ENCODE results near the gene E2F4.

E2F4 gene

GRCh38 chr16:67191411-67191994 is 452 bp upstream of the E2F4 start:
- DNase-seq = no peak
- Histone ChIP-seq H3K9me3 (ENCODE audit: control insufficient read depth, low read length) (no peaks in the 10 kb centered on the region), H3K4me3 (ENCODE audit: insufficient read depth, low read depth, low read length, poor library complexity, severe bottlenecking) (peak overlapping the region; percentile 73), H3K27me3 (replicated peaks; ENCODE audit: control insufficient read depth, insufficient read depth, low read length, poor library complexity, severe bottlenecking) (no peaks in the 10 kb centered on the region), H3K27ac (ENCODE audit: insufficient read depth, low read length, poor library complexity, severe bottlenecking) (peak overlapping the region; percentile 85), H3K4me1 (ENCODE audit: control insufficient read depth, insufficient read depth, low read length, poor library complexity, severe bottlenecking) (peaks cover 26% of the 10 kb centered on the region), H3K36me3 (ENCODE audit: control insufficient read depth, insufficient read depth, low read length) (peaks cover 23% of the 10 kb centered on the region)

DNA sequence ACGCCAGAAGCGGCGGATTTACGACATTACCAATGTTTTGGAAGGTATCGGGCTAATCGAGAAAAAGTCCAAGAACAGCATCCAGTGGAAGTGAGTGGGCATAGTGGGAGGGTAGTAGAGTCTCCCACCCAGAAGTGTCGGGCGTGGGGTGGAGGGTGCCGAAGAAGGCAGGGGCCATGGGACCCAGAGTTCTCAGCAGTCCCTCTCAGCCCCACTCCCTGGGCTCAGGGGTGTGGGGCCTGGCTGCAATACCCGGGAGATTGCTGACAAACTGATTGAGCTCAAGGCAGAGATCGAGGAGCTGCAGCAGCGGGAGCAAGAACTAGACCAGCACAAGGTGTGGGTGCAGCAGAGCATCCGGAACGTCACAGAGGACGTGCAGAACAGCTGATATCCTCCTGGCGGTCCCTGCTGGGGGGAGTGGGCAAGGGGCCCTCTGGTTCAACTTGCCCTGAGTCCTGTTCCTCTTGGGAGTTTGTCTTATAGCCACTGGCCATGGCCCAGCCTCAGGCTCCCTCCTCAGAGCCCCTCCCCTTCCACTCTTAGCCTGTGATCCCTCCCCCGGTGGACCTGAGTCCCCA is 916 bp downstream of the E2F4 start:
- no peaks in the 10 kb centered on the region for H3K9me3 ChIP-seq (ENCODE audit: control insufficient read depth, low read length)

GRCh38 chr16:67193536-67193935 is 1.6 kb downstream of the E2F4 start:
- Histone ChIP-seq H3K27me3 (replicated peaks; ENCODE audit: control insufficient read depth, insufficient read depth, low read length, poor library complexity, severe bottlenecking) (no peaks in the 10 kb centered on the region), H3K36me3 (ENCODE audit: control insufficient read depth, insufficient read depth, low read length) (peaks cover 42% of the 10 kb centered on the region), H3K9me3 (ENCODE audit: control insufficient read depth, low read length) (no peaks in the 10 kb centered on the region), H3K4me1 (ENCODE audit: control insufficient read depth, insufficient read depth, low read length, poor library complexity, severe bottlenecking) (peaks cover 26% of the 10 kb centered on the region), H3K4me3 (ENCODE audit: insufficient read depth, low read depth, low read length, poor library complexity, severe bottlenecking) (peak overlapping the region; percentile 73), H3K27ac (ENCODE audit: insufficient read depth, low read length, poor library complexity, severe bottlenecking) (peak overlapping the region; percentile 85)
- no peak for DNase-seq

More for the DNA sequence above, 916 bp downstream of the E2F4 start:
- H3K27ac ChIP-seq (ENCODE audit: insufficient read depth, low read length, poor library complexity, severe bottlenecking) = peak overlapping the region; percentile 85
- H3K4me1 ChIP-seq (ENCODE audit: control insufficient read depth, insufficient read depth, low read length, poor library complexity, severe bottlenecking) = peaks cover 26% of the 10 kb centered on the region
- peaks cover 37% of the 10 kb centered on the region for H3K36me3 ChIP-seq (ENCODE audit: control insufficient read depth, insufficient read depth, low read length)
- peak overlapping the region; percentile 73 for H3K4me3 ChIP-seq (ENCODE audit: insufficient read depth, low read depth, low read length, poor library complexity, severe bottlenecking)
- H3K27me3 ChIP-seq (replicated peaks; ENCODE audit: control insufficient read depth, insufficient read depth, low read length, poor library complexity, severe bottlenecking) = no peaks in the 10 kb centered on the region
- DNase-seq = no peak

- H3K27me3 ChIP-seq (replicated peaks; ENCODE audit: control insufficient read depth, insufficient read depth, low read length, poor library complexity, severe bottlenecking) = no peaks in the 10 kb centered on the region
- H3K36me3 ChIP-seq (ENCODE audit: control insufficient read depth, insufficient read depth, low read length) = peaks cover 42% of the 10 kb centered on the region
- H3K4me3 ChIP-seq (ENCODE audit: insufficient read depth, low read depth, low read length, poor library complexity, severe bottlenecking) = no peak overlapping the region
- H3K9me3 ChIP-seq (ENCODE audit: control insufficient read depth, low read length) = no peaks in the 10 kb centered on the region
- peaks cover 26% of the 10 kb centered on the region for H3K4me1 ChIP-seq (ENCODE audit: control insufficient read depth, insufficient read depth, low read length, poor library complexity, severe bottlenecking)
- peak overlapping the region; percentile 15 for H3K27ac ChIP-seq (ENCODE audit: insufficient read depth, low read length, poor library complexity, severe bottlenecking)
- DNase-seq = no peak
These were observed 2.3 kb downstream of the E2F4 start for GRCh38 chr16:67194260-67194659.

- DNase-seq = no peak
- Histone ChIP-seq H3K4me1 (ENCODE audit: control insufficient read depth, insufficient read depth, low read length, poor library complexity, severe bottlenecking) (peaks cover 26% of the 10 kb centered on the region), H3K4me3 (ENCODE audit: insufficient read depth, low read depth, low read length, poor library complexity, severe bottlenecking) (no peak overlapping the region), H3K36me3 (ENCODE audit: control insufficient read depth, insufficient read depth, low read length) (peaks cover 42% of the 10 kb centered on the region), H3K9me3 (ENCODE audit: control insufficient read depth, low read length) (no peaks in the 10 kb centered on the region), H3K27ac (ENCODE audit: insufficient read depth, low read length, poor library complexity, severe bottlenecking) (peak overlapping the region; percentile 7), H3K27me3 (replicated peaks; ENCODE audit: control insufficient read depth, insufficient read depth, low read length, poor library complexity, severe bottlenecking) (no peaks in the 10 kb centered on the region)
These were observed 3.7 kb downstream of the E2F4 start for GRCh38 chr16:67195676-67196075.

DNA sequence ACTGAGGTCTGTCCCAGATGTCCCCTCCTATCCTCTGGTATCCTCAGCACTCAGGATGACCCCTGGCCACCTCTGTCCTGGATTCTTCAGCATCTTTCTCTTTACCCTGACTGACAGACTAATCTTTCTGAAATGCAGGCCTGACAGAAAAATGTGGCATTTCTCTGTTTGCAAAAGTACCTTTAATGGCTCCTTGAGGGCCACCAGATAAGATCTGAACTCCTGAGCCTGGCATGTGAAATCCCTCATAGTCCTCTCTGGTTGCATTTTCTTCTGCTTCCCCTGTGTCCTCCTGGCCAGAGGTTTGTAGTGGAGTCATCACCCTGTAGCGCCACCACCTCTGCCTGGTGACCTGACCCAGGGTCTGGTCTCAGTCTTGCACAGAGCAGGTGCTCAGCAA is 4.9 kb downstream of the E2F4 start:
- DNase-seq = no peak
- Histone ChIP-seq H3K4me3 (ENCODE audit: insufficient read depth, low read depth, low read length, poor library complexity, severe bottlenecking) (no peak overlapping the region), H3K36me3 (ENCODE audit: control insufficient read depth, insufficient read depth, low read length) (peaks cover 44% of the 10 kb centered on the region), H3K9me3 (ENCODE audit: control insufficient read depth, low read length) (no peaks in the 10 kb centered on the region), H3K27ac (ENCODE audit: insufficient read depth, low read length, poor library complexity, severe bottlenecking) (peak overlapping the region; percentile 7), H3K27me3 (replicated peaks; ENCODE audit: control insufficient read depth, insufficient read depth, low read length, poor library complexity, severe bottlenecking) (no peaks in the 10 kb centered on the region), H3K4me1 (ENCODE audit: control insufficient read depth, insufficient read depth, low read length, poor library complexity, severe bottlenecking) (peaks cover 20% of the 10 kb centered on the region)

GRCh38 chr16:67197704-67198103 is 5.7 kb downstream of the E2F4 start:
- Histone ChIP-seq H3K27ac (ENCODE audit: insufficient read depth, low read length, poor library complexity, severe bottlenecking) (peak overlapping the region; percentile 20), H3K27me3 (replicated peaks; ENCODE audit: control insufficient read depth, insufficient read depth, low read length, poor library complexity, severe bottlenecking) (no peaks in the 10 kb centered on the region), H3K4me3 (ENCODE audit: insufficient read depth, low read depth, low read length, poor library complexity, severe bottlenecking) (no peak overlapping the region), H3K9me3 (ENCODE audit: control insufficient read depth, low read length) (no peaks in the 10 kb centered on the region), H3K4me1 (ENCODE audit: control insufficient read depth, insufficient read depth, low read length, poor library complexity, severe bottlenecking) (peaks cover 15% of the 10 kb centered on the region), H3K36me3 (ENCODE audit: control insufficient read depth, insufficient read depth, low read length) (peaks cover 52% of the 10 kb centered on the region)
- no peak for DNase-seq

GRCh38 chr16:67198238-67198734 is 6.3 kb downstream of the E2F4 start:
- H3K36me3 ChIP-seq (ENCODE audit: control insufficient read depth, insufficient read depth, low read length) = peaks cover 58% of the 10 kb centered on the region
- H3K9me3 ChIP-seq (ENCODE audit: control insufficient read depth, low read length) = no peaks in the 10 kb centered on the region
- no peak for DNase-seq
- H3K4me1 ChIP-seq (ENCODE audit: control insufficient read depth, insufficient read depth, low read length, poor library complexity, severe bottlenecking) = peaks cover 9% of the 10 kb centered on the region
- peak overlapping the region; percentile 20 for H3K27ac ChIP-seq (ENCODE audit: insufficient read depth, low read length, poor library complexity, severe bottlenecking)
- H3K27me3 ChIP-seq (replicated peaks; ENCODE audit: control insufficient read depth, insufficient read depth, low read length, poor library complexity, severe bottlenecking) = no peaks in the 10 kb centered on the region
- H3K4me3 ChIP-seq (ENCODE audit: insufficient read depth, low read depth, low read length, poor library complexity, severe bottlenecking) = no peak overlapping the region

GRCh38 chr16:67199011-67199807 is 7.3 kb downstream of the E2F4 start, which contains the start of gene ELMO3:
ELMO3 (plus strand) TSS chr16:67199131; CDS start chr16:67199327, 196 bp downstream.
- no peak for DNase-seq
- Histone ChIP-seq H3K4me3 (ENCODE audit: insufficient read depth, low read depth, low read length, poor library complexity, severe bottlenecking) (no peak within 1 kb of the TSS), H3K27ac (ENCODE audit: insufficient read depth, low read length, poor library complexity, severe bottlenecking) (peak within 1 kb of the TSS; percentile 20), H3K36me3 (ENCODE audit: control insufficient read depth, insufficient read depth, low read length) (peaks cover 65% of the 10 kb centered on the region), H3K9me3 (ENCODE audit: control insufficient read depth, low read length) (no peaks in the 10 kb centered on the region), H3K27me3 (replicated peaks; ENCODE audit: control insufficient read depth, insufficient read depth, low read length, poor library complexity, severe bottlenecking) (no peaks in the 10 kb centered on the region), H3K4me1 (ENCODE audit: control insufficient read depth, insufficient read depth, low read length, poor library complexity, severe bottlenecking) (no peaks in the 10 kb centered on the region)

DNA sequence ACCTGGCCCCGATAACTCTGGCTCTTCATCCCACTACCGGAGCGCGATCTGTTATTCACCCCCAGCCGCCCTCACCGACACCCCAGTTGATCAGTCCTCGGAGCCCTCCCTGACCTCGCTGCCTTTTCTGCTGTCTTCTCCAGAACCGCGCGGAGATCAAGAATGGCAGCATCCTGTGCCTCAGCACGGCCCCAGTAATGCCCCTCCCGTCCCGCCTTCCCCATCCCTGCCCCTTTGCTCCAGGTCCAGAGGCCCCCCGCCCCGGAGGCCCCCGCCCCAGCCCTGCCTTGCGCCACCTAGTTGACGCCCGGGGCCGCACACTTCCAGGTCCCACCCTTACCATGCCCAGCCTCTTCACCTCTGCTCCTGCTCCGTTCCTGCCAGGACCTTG is 7.8 kb downstream of the E2F4 start:
- no peak for DNase-seq
- Histone ChIP-seq H3K36me3 (ENCODE audit: control insufficient read depth, insufficient read depth, low read length) (peaks cover 59% of the 10 kb centered on the region), H3K27ac (ENCODE audit: insufficient read depth, low read length, poor library complexity, severe bottlenecking) (no peak overlapping the region), H3K9me3 (ENCODE audit: control insufficient read depth, low read length) (no peaks in the 10 kb centered on the region), H3K4me1 (ENCODE audit: control insufficient read depth, insufficient read depth, low read length, poor library complexity, severe bottlenecking) (no peaks in the 10 kb centered on the region), H3K4me3 (ENCODE audit: insufficient read depth, low read depth, low read length, poor library complexity, severe bottlenecking) (no peak overlapping the region), H3K27me3 (replicated peaks; ENCODE audit: control insufficient read depth, insufficient read depth, low read length, poor library complexity, severe bottlenecking) (no peaks in the 10 kb centered on the region)

Data from effector memory CD4-positive, alpha-beta T cell (primary cell).